Measurements from ENCODE around the gene NOP16.

NOP16 gene

GRCh38 chr5:176342158-176342483, 46.3 kb downstream of the NOP16 start:
- in situ Hi-C loops (cut with HindIII; ENCODE audit: low sequenced_read_pairs): no loop called here
- H3K4me3 ChIP-seq (ENCODE audit: low read depth, low read length): no peak overlapping the region
- no peak for TF ChIP-seq CTCF (IDR thresholded peaks at IDR 0.05; ENCODE audit: low read depth, low read length, missing control alignments)
- no peak for DNase-seq (ENCODE audit: low read depth)

- no peak overlapping the region for H3K4me3 ChIP-seq (ENCODE audit: low read depth, low read length)
- DNase-seq (ENCODE audit: low read depth): no peak
- in situ Hi-C loops (cut with HindIII; ENCODE audit: low sequenced_read_pairs): no loop called here
- TF ChIP-seq CTCF (IDR thresholded peaks at IDR 0.05; ENCODE audit: low read depth, low read length, missing control alignments): no peak
These were observed 46.9 kb downstream of the NOP16 start for GRCh38 chr5:176341325-176342157.

- no peak overlapping the region for H3K4me3 ChIP-seq (ENCODE audit: low read depth, low read length)
- in situ Hi-C loops (cut with HindIII; ENCODE audit: low sequenced_read_pairs): no loop called here
- DNase-seq (ENCODE audit: low read depth): no peak
- TF ChIP-seq CTCF (IDR thresholded peaks at IDR 0.05; ENCODE audit: low read depth, low read length, missing control alignments): no peak
These were observed 49.1 kb downstream of the NOP16 start for GRCh38 chr5:176339304-176339703.

- H3K4me3 ChIP-seq (ENCODE audit: low read depth, low read length): no peak overlapping the region
- DNase-seq (ENCODE audit: low read depth): no peak
- in situ Hi-C loops (cut with HindIII; ENCODE audit: low sequenced_read_pairs): no loop called here
- TF ChIP-seq CTCF (IDR thresholded peaks at IDR 0.05; ENCODE audit: low read depth, low read length, missing control alignments): no peak
These were observed 50.5 kb downstream of the NOP16 start for GRCh38 chr5:176337913-176338312.

- no peak overlapping the region for H3K4me3 ChIP-seq (ENCODE audit: low read depth, low read length)
- in situ Hi-C loops (cut with HindIII; ENCODE audit: low sequenced_read_pairs): no loop called here
- DNase-seq (ENCODE audit: low read depth): no peak
- no peak for TF ChIP-seq CTCF (IDR thresholded peaks at IDR 0.05; ENCODE audit: low read depth, low read length, missing control alignments)
These were observed 54.2 kb downstream of the NOP16 start for GRCh38 chr5:176334031-176334770.
